ENCODE results near the gene OR5B2.
"Not testable (repeated sequence)": the region's sequence is repeated elsewhere in the genome, so short reads cannot be mapped to it uniquely, and the experiment has no call there.

The OR5B2 gene

DNA sequence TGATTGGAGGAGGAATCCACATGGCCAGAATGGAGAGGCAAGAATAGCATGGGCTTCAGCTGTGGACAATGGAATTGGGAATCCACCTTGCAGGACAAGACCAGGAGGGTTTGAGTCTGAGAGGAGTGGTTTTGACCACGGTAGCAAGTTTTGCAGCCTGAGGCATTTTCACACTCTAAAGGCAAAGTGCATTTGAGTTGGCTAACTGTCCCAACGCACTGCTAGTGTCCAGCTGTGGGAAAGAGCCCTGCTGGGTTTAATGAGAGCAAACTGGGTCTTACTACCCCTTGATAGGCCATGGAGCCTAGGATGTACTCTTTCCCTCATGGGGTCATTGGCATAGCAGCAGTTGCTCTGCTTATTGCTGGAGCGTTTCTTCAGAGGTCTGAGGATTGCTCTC is at the start of gene OR5B2:
TSS of gene OR5B2 (minus strand) at position 101 of the 400 bp plus-strand sequence. CDS start 4,860 bp downstream, outside the sequence.
- no peak for DNase-seq (ENCODE audit: low read depth)

DNA sequence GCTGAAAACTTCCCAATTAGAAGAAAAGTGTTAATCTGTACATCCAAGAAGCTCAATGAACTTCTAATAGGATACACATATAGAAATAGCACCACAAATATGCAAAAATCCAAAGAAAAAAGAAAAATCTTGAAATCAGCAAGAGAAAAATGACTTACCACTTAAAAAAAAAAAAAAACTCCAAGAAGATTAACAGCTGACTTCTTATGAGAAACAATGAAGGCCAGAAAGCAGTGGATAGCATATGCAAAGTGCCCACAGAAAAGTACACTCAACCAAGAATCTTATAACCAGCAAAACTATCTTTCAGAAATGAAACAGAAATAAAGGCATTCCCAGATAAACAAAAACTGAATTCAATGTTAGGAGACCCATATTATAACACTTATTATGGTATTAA is 44.0 kb upstream of the OR5B2 start:
- DNase-seq (ENCODE audit: low read depth): no peak

- no peak for DNase-seq (ENCODE audit: low read depth)
These were observed 38.4 kb upstream of the OR5B2 start for GRCh38 chr11:58466293-58466692.

GRCh38 chr11:58465690-58466089 is 37.8 kb upstream of the OR5B2 start:
- no peak for DNase-seq (ENCODE audit: low read depth)

DNA sequence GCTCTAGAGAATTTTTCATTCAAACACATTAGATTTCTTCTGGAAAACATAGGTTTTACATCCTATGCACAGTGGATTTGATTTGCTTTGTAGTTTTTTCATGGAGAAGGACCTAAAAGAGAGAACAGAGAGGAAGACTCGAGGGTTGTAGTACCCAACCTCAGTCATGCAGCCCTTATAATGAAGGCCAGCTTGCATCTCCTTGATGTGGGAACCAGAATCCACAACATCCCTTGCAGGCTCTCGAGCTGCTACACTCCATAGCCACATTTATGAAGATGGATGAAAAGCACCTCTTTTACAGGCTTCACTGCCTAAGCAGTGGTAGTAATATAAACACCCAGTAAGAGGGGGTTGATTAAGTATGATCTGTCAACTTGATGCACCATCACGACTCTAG is 23.7 kb upstream of the OR5B2 start:
- no peak for DNase-seq (ENCODE audit: low read depth)

DNA sequence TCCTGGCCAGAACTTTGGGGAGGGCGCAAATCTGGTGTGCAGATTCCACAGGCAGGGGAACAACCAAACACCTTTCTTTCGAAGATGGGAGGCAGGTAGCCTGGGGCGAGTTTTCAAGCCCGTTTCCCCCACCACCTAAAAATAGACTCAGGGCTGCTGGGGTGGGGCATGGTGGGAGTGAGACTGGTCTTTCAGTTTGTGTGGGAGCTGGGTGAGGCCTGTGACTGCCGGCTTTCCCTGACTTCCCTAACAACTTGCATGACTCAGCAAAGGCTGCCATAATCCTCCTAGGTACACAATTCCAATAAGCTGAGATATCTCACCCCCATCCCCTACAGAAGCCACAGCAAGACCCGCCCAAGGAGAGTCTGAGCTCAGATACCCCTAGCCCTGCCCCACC is 18.4 kb upstream of the OR5B2 start:
- no peak for DNase-seq (ENCODE audit: low read depth)

- no peak for DNase-seq (ENCODE audit: low read depth)
These were observed 16.4 kb upstream of the OR5B2 start for GRCh38 chr11:58444300-58444699.

GRCh38 chr11:58442136-58442535 is 14.2 kb upstream of the OR5B2 start, which contains the start of gene OR5B12:
Gene OR5B12, minus strand, starts transcription at chr11:58442236. Its CDS starts 2,085 bp downstream, at chr11:58440151.
- DNase-seq (ENCODE audit: low read depth): no peak

GRCh38 chr11:58438486-58438885 is 10.6 kb upstream of the OR5B2 start:
- no peak for DNase-seq (ENCODE audit: low read depth)

- DNase-seq (ENCODE audit: low read depth): no peak
These were observed 6.3 kb upstream of the OR5B2 start for GRCh38 chr11:58434217-58434616.

DNA sequence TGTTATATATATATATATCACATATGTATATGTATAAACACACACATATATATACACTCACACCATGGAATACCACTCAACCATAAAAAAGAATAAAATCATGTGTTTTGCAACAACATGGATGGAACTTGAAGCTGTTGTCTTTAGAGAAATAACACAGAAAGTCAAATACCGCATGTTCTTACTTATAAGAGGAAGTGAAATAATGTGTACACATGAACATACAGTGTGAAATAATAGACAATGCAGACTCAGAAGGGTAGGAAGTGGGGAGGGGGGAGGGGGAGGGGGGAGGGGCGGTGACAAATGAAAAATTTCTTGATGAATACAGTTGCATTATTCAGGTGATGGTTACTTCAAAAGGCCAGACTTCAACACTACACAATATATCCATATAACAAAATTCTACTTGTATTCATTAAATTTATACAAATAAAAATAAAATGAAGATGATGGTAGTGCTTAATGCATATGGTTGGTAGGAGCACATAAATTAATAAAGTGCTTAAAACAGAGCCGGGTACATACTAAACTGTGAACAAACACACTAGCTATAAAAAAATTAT is 5.8 kb upstream of the OR5B2 start:
- no peak for DNase-seq (ENCODE audit: low read depth)

- no peak for DNase-seq (ENCODE audit: low read depth)
These were observed 1.4 kb upstream of the OR5B2 start for GRCh38 chr11:58429273-58429672.

- DNase-seq (ENCODE audit: low read depth): no peak
These were observed 21.1 kb downstream of the OR5B2 start, which contains the start of gene OR5B3 for GRCh38 chr11:58406774-58407173. Gene OR5B3, minus strand, starts transcription at chr11:58406874. Its CDS starts 3,465 bp downstream, at chr11:58403409.

GRCh38 chr11:58399622-58400021 is 28.3 kb downstream of the OR5B2 start:
- DNase-seq (ENCODE audit: low read depth): not testable (repeated sequence)

DNA sequence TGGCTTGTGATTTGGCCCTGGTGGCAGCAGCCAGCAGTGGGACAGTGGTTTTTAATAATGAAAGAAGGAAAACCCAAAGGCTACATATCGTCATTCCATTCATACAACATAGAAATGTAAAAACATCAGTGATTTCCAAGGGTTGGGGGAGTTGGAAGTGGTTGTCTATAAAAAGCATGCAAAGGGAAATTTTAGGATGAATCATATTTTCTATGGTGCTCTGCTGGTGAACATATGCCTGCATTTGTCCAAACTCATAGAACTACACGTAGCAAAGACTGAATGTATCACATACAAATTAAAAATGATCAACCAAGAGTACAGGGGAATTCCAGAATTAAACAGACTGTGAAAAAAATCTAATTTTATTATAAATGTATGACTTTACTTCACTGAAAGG is 32.3 kb downstream of the OR5B2 start:
- no peak for DNase-seq (ENCODE audit: low read depth)

- DNase-seq (ENCODE audit: low read depth): no peak
These were observed 33.7 kb downstream of the OR5B2 start for GRCh38 chr11:58394195-58394594.

DNA sequence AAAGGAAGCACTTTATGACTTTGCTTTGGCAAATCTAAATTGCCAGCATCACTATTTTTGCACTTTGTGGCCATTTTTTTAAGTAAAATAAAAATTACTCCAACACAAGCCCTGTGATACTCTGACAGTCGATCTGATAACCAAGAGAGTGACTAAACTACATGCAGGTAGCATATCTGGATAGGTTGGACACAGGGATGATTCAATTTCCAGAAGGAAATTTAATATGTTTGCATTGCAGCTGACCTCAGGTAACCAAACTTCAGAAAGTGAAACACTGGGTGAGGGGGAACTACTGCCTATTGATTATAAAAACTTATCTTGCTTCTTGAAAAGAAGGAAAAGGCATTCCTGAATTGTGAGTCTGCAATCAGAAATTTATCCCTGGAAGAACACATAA is 35.2 kb downstream of the OR5B2 start:
- no peak for DNase-seq (ENCODE audit: low read depth)

DNA sequence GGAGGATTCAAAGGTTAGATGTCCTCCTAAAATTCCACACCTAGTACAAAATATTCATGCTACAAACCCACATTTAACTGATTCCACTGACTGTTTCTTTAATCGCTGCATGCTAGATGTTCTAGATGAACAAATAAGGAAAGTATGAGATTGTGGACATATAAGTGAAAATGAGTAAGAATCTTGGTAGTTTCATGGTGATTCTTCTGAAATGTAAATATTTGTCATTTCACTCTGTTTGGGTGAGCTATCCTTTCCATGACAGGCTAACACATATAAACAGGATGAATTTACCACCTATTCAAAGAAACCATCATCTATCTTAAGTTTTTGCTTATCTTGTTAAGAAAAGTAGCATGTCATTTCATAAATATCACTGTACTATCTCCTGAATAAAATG is 36.0 kb downstream of the OR5B2 start:
- DNase-seq (ENCODE audit: low read depth): no peak

DNA sequence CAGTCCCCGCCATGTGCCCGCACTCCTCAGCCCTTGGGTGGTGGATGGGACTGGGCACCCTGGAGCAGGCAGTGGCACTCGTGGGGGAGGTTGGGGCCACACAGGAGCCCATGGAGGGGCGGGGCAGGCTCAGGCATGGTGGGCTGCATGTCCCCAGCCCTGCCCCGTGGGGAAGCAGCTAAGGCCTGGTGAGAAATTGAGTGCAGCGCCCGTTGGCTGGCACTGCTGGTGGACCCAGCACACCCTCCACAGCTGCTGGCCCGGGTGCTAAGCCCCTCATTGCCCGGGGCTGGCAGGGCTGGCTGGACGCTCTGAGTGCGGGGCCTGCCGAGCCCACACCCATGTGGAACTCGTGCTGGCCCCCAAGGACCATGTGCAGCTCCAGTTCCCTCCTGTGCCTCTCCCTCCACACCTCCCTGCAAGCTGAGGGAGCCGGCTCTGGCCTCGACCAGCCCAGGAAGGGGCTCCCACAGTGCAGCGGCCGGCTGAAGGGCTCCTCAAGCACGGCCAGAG is 37.3 kb downstream of the OR5B2 start:
- DNase-seq (ENCODE audit: low read depth): no peak

Measured in activated T-helper 1 cell treated with Interleukin-2 at 50 U/mL for 16 hours (primary cell).